Hematopoietic multipotent progenitor cell treated with erythropoietin and hydrocortisone succinate and interleukin-3 and kit ligand, for 15 days (in vitro differentiated cells): Measurements from ENCODE around the gene CPD.

Source experiments
- DNase-seq: peaks from one replicate; pipeline ENCODE4 v3.0.0-alpha.2; 2015; ENCODE audit warnings: low spot score

Gene CPD

DNA sequence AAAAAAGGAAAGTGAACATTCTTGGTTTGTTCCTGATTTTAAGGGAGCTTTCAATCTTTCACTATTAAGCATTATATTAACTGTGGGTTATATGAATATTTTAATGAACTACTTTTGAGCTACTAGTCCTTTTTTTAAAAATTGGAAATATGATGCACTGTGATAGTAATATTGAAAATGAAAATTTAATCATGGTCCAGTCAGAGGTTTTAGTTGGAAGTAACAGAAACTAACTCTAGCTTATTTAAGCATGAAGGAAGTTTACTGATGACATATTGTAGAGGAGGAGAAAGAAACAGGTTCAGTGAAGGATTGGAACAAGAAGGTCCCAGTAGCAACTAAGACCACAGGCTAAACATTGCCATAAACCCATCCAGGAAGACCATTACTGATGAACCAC, 24.0 kb upstream of the CPD start:
- no peak for DNase-seq

DNA sequence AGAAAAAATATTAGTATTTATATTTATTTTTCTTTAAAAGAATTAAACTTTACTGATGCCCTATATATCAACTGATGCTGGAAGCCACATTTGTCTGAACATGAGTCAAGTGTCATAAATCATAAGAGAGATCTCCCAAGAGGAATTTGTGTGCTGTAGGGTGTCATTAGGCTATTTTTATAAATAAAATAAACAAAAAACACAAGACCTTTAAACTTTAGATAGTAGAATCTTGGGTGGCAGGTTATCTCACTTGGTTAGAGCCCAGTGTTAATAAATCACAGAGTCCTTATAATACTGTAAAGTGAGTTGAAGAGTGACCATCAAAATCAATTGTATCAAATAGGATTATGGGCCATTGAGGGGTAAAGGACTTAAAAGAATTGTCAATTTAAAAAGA, 21.3 kb upstream of the CPD start:
- DNase-seq: no peak

DNA sequence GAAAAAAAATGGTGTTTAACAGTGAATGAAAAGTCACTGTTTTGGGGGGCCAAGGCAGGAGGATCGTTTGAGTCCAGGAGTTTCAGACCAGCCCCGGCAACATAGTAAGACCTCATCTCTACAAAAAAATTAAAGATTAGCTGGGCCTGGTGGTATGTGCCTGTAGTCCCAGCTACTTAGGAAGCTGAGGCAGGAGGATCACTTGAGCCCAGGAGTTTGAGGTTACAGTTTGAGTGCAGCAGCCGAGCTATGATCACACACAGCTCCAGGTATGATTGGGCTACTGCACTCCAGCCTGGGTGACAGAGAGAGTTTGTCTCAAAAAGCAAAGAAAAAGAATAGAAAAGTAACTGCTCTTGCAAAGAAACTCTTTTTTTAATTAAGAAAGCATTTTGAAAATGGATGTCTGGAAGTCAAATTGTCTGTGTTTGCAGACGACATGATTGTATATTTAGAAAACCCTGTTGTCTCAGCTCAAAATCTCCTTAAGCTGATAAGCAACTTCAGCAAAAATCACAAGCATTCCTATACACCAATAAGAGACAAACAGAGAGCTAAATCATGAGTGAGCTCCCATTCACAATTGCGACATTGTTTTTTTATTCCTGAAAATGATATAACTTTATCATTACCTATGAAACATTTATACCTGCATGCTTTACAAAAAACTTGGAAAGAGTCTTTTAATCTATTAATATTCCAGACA, 20.5 kb upstream of the CPD start:
- DNase-seq: no peak

DNA sequence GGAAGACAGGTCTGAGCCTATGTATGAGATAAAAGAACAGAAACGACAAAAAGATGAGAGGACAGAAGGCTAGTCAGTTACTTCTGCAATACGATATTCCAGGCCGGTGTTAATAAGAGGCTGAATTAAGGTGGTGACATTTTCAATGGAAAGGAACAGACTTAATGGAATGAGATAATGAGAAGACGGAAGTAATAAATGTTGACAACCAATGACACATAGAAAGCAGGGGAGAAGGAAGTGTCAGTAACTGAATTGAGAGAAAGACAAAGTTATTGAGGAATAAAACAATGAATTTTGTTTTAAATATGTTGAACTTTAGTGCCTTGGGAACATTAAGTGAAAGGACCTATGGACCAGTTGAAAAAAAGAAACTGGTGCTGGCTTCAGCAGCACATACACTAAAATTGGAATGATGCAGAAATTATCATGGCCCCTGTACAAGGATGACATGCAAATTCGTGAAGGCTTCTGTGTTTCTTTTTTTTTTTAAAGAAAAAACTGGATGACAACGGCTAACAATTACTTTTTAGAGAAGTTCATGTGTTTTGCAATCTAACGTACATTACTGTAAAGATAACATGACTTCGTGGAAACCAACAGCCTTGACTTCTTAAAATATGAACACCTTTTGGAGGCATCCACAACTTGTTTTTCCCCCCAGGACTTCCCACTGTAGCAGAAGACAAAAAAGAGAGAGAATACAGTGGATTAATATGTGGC, 18.5 kb upstream of the CPD start:
- DNase-seq: no peak

DNA sequence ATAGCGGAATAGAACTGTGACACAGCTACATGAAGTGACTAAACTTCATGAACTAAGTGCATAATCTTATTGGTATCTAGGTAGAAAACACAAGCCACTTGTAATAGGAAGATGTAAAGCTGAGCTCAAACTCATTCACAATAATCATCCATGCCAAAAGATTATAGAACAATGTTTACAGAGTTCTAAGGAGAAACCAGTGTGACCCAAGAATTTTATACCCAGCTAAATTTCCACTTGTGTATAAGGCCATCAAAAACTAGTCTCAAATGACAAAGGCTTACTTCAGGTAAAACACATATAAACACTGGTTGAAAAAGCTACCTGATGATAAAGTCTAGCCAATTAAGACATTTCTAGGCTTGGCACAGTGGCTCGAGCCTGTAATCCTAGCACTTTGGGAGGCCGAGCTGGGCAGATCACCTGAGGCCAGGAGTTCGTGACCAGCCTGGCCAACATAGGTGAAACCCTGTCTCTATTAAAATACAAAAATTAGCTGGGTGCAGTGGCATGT, 16.9 kb upstream of the CPD start:
- no peak for DNase-seq

DNA sequence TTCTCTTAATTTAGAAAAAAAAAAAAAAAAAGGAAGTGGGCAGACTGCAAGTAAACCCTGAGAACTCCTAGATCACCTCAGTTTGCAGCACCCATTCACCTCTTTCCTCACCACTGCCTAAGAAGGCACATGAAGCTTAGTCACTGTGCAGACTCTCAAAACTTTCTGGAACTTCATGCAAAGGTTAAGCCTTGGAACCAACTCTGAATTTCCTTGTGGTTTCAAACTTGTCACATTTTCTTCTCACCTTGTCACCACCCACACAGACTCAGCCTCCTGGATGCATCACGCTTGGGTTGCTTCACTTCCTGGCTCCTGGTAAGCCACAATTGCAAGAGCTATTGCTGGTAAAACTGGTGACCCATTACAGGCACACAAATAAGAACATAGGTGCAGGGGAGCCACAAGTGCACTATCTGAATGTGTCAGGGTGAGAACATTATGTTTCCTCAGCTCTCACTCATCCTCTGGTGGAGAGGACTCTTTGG, 15.0 kb upstream of the CPD start:
- DNase-seq: no peak

DNA sequence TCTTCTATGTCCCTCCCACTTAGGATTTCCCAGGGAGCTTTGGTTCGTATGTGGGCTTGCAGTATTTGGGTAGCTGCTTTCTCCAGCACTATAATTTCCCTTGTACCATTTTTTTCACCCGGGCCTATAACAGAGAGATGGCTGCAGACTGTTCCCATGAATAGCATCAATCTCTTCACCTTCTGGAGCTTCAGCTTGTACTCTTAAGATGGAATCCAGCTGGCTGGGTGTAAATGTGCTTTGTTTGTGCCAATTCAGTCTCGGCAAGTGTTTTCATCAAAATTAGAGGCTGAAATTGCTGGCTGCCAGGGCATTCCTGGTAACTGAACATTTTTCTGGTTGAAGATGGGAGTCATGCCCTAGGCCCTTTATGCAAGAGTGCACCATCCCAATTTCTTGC, 12.2 kb upstream of the CPD start:
- DNase-seq: no peak

DNA sequence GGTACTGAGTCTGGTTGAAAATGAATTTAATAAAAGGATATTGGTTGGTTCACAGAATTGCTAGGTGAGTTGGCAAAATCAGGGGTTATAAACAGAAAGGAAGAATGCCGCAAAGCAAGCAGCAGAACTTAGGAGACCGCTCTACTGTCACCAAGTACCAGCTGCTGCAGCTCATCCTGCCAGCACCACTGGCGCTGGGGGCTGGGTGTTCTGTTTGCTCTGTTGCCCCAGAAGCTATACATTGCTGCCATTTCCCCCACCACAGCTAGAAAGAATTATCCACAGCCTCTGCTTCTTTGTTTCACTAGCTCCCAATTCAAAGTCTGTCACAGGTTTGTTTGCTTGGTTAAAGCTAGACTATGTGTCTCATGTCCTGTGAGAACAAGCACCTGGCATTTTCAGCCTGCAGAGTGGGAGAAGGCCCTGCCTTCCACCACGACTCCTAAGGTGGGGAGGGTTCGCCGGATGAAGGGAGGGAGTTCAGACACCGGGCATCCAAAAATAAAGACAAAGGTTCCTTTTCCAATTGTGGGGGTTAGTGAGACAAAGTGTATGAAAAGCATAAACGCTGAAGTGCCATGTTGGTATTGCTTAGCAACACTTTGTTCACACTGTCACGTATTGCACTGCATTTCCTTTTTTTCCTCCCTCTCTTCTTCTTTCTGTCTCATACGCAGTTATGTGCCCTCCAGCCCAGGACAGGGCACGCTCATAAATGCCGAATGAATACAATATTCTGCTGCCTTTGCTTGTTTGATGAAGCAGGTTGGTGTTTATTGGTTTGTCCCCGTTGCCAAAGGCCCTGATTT, 9.6 kb upstream of the CPD start:
- DNase-seq: no peak

DNA sequence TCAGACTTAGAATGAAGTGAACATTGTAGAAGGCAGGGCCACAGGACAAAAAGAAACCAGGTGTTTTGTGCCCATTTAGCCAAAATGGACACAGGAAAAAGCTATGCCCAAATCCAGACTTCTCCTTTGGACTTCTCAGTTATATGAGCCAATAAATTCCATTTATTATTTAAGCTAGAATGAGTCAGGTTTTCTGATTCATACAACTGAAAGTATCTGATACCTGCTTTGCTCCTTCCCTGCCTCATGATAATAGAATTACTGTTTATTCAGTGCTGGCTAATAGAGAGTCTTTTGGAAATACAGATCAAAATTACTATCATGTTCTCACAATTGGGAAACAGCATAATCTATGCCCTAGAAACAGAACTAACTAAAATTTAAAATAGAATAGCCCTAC, 8.7 kb upstream of the CPD start:
- no peak for DNase-seq

DNA sequence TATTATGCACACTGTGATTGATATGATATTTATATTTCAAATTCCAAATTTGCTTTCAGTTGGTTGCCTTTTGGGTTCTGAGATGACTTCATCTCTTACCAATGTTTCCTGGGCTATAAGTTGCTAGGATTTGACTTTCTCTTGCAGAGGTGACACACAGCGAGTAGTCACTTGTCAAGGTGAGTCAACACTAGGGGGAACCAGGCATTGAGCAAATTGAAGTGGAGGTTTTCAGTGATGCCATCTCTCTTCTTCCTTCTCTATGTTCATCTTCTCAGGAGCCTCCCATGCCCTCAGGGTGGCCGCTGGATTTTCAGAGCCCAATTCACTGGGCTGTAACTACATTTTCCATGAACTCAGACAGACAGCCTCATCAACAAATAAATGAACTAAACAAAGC, 6.0 kb upstream of the CPD start:
- no peak for DNase-seq

DNA sequence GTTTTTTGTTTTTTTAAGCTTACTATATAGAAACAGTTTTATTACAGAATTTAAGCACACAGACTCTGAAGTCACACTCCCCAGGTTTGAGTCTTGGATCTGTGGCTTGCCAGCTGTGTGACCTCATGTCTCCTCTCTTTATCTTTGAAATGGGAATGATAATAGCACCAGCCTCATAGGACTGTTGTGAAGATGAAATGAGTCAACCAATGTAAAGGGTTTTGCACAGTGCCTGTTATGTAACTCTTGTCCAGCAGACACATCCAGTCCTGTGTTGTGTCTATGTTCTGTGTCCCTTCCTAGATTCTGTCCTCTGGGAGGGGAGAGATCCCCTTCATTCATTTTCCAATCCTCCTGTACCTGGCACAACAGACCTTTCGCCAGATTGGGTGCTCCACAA, 3.1 kb upstream of the CPD start:
- no peak for DNase-seq

DNA sequence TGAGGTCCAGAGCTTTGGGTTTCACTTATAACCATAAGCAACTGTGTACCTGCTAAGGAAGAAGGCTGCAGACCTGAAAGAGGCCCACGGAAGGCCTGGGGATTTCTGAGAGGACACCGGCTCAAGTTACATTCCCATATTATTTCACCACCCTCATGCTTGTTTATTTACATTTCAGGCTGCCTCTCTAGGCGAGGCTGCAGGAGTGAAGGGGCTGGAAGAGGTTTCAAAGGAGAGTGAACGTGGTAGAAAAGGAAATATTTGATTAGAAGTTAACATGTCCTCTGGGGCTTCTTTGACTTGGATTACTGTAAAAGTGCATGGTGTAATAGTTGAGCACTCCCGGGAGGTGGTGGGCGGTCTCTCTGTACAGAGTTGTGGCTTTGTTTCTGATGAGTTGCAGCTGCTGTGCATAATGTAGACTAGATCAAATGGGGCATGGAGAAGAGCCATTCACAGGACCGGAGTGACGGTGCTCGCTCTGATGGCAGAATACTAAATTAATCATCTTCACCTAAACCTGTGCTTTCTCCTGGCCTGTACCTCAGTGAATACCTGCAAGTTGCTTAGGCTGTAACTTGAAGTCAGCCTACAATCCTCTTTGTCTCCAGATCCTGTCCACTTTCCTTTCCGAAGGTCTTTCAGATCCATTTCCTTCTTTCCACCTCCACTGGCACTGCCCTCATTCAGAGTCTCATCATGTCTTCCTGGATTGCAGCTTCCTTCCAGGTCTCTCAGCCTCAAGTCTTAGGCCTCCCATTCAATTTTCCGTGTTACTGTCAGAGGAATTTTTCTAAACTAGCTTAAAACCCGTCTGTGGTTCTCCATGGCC, 1.9 kb upstream of the CPD start:
- DNase-seq: no peak

DNA sequence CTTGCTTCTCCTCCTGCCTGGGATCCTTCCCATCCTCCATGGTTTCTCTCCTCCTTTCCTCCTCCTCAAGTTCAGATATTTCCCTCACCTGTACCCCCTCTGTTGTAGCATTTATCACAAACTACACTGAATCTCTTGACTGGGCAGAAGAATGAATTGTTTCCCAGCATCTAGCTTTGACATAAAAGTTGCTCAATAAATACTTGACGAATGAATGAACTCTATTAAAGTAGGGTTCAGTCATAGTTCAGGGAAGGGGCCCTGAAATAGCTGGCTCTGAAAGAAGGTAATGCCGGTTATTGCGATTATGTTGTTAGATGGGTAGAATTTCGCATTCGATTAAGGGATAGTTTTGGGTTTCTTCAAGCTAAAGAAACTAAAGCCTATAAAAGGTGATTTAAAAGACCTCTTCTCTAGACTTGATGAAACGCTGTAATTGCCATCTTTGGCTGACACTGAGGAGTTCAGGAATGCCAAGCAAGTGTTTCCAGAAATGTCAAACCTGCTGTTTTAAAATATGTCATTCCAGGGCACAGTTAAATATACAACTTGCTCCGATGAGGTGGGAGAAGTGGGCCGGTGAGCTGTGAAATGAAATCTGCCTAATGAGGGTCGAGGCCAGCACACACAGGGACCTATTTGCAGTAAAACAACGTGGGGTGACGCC, 1.0 kb upstream of the CPD start:
- DNase-seq: no peak

DNA sequence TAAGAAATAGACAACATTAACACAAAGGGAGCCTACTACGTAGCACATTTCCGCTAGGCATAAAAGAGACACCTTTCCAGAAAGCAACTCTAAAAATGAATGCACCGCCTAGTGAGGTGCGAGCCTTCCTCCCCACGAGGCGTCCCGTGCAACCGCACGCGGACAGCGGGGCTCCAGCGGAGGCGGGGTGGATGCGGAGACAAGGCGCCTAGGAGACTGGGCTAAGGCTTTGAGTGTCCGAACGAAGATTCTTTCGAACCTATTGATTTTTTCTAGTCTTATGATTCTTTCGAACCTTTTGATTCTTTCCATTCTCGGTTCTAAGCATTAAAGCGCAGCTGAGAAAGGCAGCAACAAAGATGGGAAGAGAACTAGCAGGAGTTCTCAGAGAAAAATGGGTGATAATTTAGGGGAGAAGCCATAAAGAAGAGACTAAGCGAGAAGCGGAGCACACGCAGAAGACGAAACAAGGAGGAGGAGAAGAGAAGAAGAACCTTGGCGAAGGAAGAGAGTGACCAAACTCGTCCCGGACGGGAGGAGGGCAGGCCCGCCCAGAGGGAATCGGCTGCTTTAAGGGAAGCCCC, 394 bp upstream of the CPD start:
- DNase-seq: no peak

DNA sequence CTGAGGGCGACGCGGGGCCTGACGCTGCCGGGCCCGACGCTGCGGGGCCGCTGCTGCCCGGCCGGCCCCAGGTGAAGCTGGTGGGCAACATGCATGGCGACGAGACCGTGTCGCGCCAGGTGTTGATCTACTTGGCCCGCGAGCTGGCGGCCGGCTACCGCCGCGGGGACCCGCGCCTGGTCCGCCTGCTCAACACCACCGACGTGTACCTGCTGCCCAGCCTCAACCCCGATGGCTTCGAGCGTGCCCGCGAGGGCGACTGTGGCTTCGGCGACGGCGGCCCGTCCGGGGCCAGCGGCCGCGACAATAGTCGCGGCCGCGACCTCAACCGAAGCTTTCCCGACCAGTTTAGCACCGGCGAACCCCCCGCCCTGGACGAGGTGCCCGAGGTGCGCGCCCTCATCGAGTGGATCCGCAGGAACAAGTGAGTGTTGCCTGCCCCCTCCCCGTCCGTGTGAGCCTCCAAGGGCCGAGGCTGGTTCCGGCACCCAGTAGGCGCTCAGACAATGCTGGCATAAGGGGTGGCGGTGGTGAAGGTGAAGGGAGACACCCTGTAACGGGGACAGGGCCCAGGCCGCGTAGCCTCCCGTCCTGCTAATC, 676 bp downstream of the CPD start:
- DNase-seq: no peak

DNA sequence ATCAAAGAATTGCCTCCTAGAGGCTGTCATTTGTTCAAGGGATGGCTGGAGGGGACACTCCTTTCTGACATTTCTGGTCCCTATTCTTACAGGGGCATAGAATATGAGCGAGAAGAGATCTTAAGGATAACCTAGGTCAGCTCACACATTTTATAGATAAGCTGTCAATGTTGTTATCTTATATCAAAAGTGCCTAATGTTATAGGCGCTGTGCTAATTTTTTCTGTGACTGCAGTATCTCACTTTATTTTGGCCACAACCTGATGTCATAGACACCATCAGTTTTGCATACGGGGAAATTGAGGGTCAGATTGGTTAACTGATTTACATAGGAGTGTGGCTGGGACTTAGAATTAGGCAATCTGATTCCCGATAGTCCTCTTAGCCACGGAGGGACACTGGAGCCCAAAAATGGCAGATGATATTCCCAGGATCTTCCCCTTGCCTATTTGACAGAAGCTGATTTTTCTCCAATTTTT, 1.2 kb downstream of the CPD start:
- DNase-seq: no peak

DNA sequence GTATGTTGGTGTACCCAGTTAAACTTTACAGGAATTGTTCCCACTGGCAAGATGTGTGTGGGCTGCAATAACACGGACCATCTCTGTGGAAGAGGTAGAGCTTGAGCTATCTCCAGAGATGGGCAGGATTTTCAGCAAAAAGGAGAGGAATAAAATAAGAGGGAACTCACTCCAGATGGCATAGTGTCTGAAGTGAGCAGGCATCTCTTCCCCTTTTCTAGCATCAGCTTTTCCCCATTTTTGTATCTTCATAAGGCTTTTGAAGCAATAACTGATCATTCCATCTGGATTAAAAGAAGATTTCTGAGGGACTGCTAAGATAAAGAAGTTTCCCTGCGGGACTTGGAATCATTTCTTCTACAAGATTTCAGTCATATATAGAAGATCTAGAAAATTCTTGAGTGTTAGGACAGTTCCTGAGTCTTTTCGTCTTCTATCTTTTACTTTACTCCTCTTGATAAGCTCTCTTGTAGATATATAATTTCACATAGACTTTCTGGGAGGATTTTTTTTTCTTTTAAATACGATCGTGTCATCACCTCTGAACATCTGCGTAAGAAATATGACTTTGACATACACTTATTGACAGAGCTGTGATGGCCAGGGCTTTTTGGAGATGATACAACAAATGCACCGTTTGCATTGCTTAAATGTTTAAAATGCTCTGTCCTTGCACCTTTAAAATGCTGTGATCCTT, 2.1 kb downstream of the CPD start:
- no peak for DNase-seq

DNA sequence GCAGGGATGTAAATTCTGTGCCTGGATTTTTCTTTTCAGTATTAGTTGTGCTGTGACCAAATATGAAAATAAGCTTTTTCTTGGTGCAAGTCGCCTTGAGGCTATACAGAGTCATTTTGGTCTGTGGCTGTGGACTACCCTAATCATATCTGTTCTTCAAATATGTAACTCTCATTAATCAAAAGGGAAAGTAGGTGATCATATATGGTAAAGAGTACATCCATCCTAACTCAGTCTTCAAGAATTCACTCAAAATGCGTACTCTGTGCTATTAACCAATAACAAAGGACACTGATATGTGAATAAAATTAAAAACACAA, 2.6 kb downstream of the CPD start:
- DNase-seq: no peak

DNA sequence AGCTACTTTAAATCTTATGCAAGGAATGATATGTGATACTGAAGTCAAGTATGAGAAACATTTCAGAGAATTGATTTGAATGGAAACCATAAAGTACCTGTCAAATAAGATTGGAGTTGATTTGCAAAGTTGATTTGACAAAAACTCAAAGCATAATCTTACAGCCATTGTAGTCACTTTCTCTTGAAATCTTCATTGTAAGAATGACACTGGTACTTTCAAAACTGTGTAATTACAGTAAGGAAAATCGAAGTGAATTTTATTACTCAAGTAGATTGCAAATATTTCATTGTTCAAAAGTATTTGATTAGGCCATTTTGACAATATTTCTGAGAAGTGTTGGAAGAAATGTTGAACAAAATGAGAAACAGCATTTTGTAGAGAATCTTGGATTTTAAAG, 3.6 kb downstream of the CPD start:
- no peak for DNase-seq
